ENCODE results near the gene SPTAN1. TPM values are rescaled to one million over a fixed set of nuclear protein-coding genes. Genes with fewer than 3 reads are reported as not detected.
A peak's percentile ranks its signal among the peaks of the same experiment; 100 is the strongest.
"Not testable (repeated sequence)": the region's sequence is repeated elsewhere in the genome, so short reads cannot be mapped to it uniquely, and the experiment has no call there.

The SPTAN1 gene
- total RNA-seq, 1 donor from 2014 or later = 376 TPM

DNA sequence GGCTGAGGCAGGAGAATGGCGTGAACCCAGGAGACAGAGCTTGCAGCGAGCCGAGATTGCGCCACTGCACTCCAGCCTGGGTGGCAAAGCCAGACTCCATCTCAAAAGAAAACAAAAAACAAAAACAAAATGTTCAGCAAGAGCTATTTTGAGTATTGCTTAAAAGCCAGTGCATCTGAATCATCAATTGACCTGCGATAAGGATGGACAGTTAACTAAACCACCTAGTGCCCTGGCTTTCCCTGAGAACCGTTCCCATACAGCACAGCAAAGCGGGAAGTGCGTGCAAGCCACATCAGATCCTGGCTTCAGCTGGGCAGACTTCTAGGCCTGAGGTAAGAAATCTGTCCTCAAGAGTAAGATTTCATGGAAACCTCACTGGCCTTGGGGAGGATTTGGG lies 101.5 kb downstream of the SPTAN1 start:
- Mint-ChIP-seq H3K27ac (ENCODE audit: unreplicated experiment) (no peak overlapping the region), H3K36me3 (ENCODE audit: low read depth) (no peaks in the 10 kb centered on the region), H3K27me3 (ENCODE audit: low read depth) (no peaks in the 10 kb centered on the region), H3K4me1 (ENCODE audit: low read depth) (peaks cover 17% of the 10 kb centered on the region), H3K9me3 (ENCODE audit: low read depth) (no peaks in the 10 kb centered on the region), H3K4me3 (ENCODE audit: unreplicated experiment) (no peak overlapping the region)
- DNase-seq (ENCODE audit: low spot score) = no peak
- TF ChIP-seq, protein P1, sequence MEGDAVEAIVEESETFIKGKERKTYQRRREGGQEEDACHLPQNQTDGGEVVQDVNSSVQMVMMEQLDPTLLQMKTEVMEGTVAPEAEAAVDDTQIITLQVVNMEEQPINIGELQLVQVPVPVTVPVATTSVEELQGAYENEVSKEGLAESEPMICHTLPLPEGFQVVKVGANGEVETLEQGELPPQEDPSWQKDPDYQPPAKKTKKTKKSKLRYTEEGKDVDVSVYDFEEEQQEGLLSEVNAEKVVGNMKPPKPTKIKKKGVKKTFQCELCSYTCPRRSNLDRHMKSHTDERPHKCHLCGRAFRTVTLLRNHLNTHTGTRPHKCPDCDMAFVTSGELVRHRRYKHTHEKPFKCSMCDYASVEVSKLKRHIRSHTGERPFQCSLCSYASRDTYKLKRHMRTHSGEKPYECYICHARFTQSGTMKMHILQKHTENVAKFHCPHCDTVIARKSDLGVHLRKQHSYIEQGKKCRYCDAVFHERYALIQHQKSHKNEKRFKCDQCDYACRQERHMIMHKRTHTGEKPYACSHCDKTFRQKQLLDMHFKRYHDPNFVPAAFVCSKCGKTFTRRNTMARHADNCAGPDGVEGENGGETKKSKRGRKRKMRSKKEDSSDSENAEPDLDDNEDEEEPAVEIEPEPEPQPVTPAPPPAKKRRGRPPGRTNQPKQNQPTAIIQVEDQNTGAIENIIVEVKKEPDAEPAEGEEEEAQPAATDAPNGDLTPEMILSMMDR (IDR thresholded peaks at IDR 0.05) = no peak

DNA sequence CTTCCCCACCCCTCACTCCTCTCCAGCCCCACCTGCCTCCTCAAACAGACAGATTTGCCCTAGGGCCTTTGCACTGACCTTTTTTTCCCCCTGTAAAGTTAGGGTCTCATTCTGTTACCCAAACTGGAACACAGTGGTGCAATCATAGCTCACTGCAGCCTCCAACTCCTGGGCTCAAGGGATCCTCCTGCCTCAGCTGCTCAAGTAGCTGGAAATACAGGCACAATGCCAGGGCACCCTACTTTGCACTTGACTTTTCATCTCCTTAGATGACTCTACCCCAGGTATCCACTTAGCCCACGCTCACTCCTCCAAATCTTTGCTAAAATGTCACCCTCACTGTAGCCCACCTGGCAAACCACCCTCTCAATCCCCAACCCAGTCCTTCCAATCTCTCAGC lies 102.1 kb downstream of the SPTAN1 start:
- H3K27ac Mint-ChIP-seq (ENCODE audit: unreplicated experiment) = no peak overlapping the region
- DNase-seq (ENCODE audit: low spot score) = no peak

GRCh38 chr9:128656416-128657343 lies 104.3 kb downstream of the SPTAN1 start, which contains the start of gene DYNC2I2:
DYNC2I2 (minus strand) TSS chr9:128656847; CDS start chr9:128656726, 121 bp downstream.
- Mint-ChIP-seq H3K36me3 (ENCODE audit: low read depth) (no peaks in the 10 kb centered on the region), H3K27me3 (ENCODE audit: low read depth) (no peaks in the 10 kb centered on the region), H3K4me3 (ENCODE audit: unreplicated experiment) (peak within 1 kb of the TSS; percentile 87), H3K27ac (ENCODE audit: unreplicated experiment) (peak within 1 kb of the TSS; percentile 100), H3K9me3 (ENCODE audit: low read depth) (no peaks in the 10 kb centered on the region), H3K4me1 (ENCODE audit: low read depth) (peaks cover 14% of the 10 kb centered on the region)
- TF ChIP-seq, protein P1 (IDR thresholded peaks at IDR 0.05) = peak; percentile 7
- DNase-seq (ENCODE audit: low spot score) = peak; percentile 98

More for the DNA sequence above, 102.1 kb downstream of the SPTAN1 start:
- H3K4me3 Mint-ChIP-seq (ENCODE audit: unreplicated experiment) = no peak overlapping the region
- H3K27me3 Mint-ChIP-seq (ENCODE audit: low read depth) = no peaks in the 10 kb centered on the region
- H3K4me1 Mint-ChIP-seq (ENCODE audit: low read depth) = peaks cover 14% of the 10 kb centered on the region
- H3K9me3 Mint-ChIP-seq (ENCODE audit: low read depth) = no peaks in the 10 kb centered on the region
- TF ChIP-seq, protein P1 (IDR thresholded peaks at IDR 0.05) = no peak
- H3K36me3 Mint-ChIP-seq (ENCODE audit: low read depth) = no peaks in the 10 kb centered on the region

- no peaks in the 10 kb centered on the region for H3K9me3 Mint-ChIP-seq (ENCODE audit: low read depth)
- no peaks in the 10 kb centered on the region for H3K36me3 Mint-ChIP-seq (ENCODE audit: low read depth)
- DNase-seq (ENCODE audit: low spot score) = no peak
- no peaks in the 10 kb centered on the region for H3K27me3 Mint-ChIP-seq (ENCODE audit: low read depth)
- peak overlapping the region; percentile 87 for H3K4me3 Mint-ChIP-seq (ENCODE audit: unreplicated experiment)
- peak overlapping the region; percentile 100 for H3K27ac Mint-ChIP-seq (ENCODE audit: unreplicated experiment)
- H3K4me1 Mint-ChIP-seq (ENCODE audit: low read depth) = peaks cover 14% of the 10 kb centered on the region
- TF ChIP-seq, protein P1 (IDR thresholded peaks at IDR 0.05) = no peak
Observed at GRCh38 chr9:128657344-128657704, 104.9 kb downstream of the SPTAN1 start.

GRCh38 chr9:128657796-128658195 lies 105.4 kb downstream of the SPTAN1 start:
- no peak overlapping the region for H3K4me3 Mint-ChIP-seq (ENCODE audit: unreplicated experiment)

GRCh38 chr9:128666481-128666941 lies 114.1 kb downstream of the SPTAN1 start:
- not testable (repeated sequence) for H3K4me3 Mint-ChIP-seq (ENCODE audit: unreplicated experiment); DNase-seq (ENCODE audit: low spot score); H3K4me1 Mint-ChIP-seq (ENCODE audit: low read depth); H3K27ac Mint-ChIP-seq (ENCODE audit: unreplicated experiment); H3K36me3 Mint-ChIP-seq (ENCODE audit: low read depth); H3K9me3 Mint-ChIP-seq (ENCODE audit: low read depth); H3K27me3 Mint-ChIP-seq (ENCODE audit: low read depth)

More at GRCh38 chr9:128657796-128658195, 105.4 kb downstream of the SPTAN1 start:
- no peaks in the 10 kb centered on the region for H3K9me3 Mint-ChIP-seq (ENCODE audit: low read depth)
- H3K4me1 Mint-ChIP-seq (ENCODE audit: low read depth) = peaks cover 14% of the 10 kb centered on the region
- H3K27ac Mint-ChIP-seq (ENCODE audit: unreplicated experiment) = no peak overlapping the region
- no peak for DNase-seq (ENCODE audit: low spot score)
- no peaks in the 10 kb centered on the region for H3K36me3 Mint-ChIP-seq (ENCODE audit: low read depth)
- no peaks in the 10 kb centered on the region for H3K27me3 Mint-ChIP-seq (ENCODE audit: low read depth)
- TF ChIP-seq, protein P1 (IDR thresholded peaks at IDR 0.05) = no peak
